Measurements from ENCODE around the gene SSR1.

Gene SSR1

DNA sequence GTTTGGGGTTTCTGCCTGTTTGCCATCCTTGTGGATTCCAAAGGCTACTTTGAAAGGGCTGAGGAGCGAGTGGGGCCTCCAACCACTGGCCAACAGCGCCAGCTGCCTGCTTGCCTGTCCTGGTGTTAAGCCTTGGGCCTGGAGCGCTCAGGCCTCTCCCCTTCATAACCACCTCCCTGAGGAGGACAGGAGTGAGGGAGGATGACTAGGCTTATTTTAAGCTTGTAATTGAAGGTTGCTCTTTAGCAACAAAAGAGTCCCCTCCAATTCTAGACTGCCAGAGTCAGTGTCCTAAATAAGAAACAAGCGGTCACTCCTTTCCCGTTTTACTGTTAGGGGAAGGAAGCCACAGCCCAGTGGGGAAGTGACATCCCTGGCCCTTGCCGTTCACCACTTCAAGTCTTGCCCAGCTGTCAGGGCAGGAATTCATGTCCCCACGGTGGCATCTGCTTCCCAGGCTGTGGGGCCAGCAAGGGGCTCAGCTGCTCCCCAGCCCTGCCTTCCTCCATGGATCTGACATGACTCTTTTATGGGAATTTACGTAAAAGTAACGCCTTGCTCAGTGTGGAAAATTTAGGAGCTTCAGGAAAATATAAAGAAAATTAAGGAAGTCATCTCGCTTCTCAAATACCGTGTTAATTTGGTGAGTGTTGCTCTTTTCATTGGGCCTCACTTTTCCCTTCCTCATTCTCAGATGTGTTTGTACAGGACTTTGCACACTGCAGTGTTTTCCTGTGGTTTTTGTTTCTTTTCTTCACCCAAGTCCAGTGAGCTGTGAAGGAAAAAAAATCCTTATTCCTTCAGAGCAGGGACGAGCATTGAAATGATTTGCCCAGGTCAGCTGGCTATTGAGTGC is 57.8 kb downstream of the SSR1 start:
- no peak for DNase-seq

- no peak for DNase-seq
Measured at GRCh38 chr6:7252390-7252789, 60.6 kb downstream of the SSR1 start.

DNA sequence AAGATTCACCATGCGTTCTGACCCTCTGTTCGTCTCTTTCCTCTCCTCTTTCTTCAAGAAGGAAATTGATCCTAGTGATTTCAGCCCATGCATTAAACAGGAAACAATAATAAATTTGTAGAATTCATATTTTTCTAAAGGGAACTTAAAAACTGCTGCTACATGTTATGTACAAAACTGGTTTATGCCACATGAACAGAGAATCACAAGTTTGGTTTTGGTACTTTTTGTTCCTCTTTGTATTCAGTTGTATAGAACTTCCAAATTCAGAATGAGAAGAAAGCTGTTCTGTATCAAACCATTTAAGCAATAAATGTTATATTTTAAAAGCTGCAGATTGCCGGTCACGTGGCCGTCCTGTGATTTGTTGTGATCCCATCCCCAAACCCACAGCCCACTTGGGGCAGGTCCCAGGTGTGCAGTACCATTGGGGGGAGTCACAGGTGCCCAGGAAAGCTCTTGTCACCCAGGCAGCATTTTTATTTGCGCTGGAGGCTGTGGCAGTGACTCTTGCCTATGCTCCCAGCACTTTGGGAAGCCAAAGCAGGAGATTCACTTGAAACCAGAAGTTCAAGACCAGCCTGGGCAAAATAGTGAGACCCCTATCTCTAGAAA is 61.2 kb downstream of the SSR1 start:
- DNase-seq = no peak

DNA sequence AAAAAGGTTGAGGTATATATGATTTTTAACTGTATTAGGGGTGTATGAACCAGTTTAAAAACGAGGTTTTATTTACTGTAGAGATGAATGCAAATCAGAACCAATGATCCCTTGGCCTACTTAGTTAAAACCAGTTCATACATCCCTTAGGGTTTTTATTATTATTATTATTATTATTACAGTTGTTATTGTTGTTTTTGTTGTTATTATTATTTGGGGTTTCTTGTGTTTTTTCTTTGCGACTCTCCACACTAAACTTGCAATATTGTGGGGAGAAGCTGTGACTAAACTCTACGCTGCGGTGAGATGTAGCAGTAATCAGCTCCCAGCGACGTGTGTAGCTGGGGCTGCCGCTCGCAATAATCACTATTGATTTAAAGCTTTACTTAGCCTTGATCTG is 62.2 kb downstream of the SSR1 start:
- DNase-seq = no peak

DNA sequence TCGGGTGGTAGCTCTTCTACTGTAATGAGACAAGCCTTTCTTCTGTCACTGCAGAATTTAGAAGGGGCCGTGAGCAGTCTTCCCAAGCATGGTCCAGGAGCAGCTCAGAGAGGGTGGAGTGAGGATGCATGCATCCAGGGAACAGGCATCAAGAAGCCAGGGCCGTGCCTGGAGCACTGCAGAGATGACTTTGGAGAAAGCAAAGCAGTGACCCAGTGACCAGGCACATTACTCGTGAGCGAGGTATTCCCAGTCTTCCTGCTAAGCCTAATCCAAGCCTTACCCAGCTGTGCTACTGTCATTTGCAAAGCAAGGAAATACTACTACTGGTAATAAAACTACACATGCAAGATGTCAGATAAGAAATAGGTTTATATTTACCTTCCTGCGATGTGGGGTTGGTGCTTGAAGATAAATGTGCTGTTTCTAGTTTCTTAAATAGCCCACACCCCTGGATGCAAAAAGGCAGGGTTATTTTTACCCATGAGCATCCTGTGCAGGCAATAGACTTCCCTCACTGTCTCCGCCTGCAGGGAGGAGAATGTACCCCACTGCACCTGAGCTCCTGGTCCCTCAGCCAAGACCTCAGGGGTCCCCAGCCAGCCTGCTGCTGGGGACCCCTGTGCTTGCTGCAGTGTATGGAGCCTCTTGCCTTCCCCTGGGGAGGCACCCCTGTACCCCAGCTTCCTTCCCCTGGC is 62.9 kb downstream of the SSR1 start:
- DNase-seq = no peak

GRCh38 chr6:7249391-7249790 is 63.6 kb downstream of the SSR1 start:
- DNase-seq = no peak

- no peak for DNase-seq
Measured at GRCh38 chr6:7247828-7248227, 65.2 kb downstream of the SSR1 start.

DNA sequence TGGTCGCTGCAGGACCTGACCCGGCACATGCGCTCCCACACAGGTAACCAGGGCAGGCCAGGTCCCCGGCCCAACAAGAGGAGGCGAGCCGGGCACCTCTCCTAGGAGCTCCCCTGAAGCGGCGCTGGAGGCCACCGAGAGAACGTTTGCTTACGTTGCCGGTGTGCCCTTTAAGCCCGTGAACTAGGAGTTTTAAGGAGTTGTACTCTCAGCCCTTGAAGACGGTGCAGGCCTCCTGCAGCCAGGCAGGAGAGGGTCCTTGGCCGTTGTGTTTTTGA is 65.9 kb downstream of the SSR1 start:
- no peak for DNase-seq

GRCh38 chr6:7246401-7247178 is 66.4 kb downstream of the SSR1 start:
- DNase-seq = no peak

DNA sequence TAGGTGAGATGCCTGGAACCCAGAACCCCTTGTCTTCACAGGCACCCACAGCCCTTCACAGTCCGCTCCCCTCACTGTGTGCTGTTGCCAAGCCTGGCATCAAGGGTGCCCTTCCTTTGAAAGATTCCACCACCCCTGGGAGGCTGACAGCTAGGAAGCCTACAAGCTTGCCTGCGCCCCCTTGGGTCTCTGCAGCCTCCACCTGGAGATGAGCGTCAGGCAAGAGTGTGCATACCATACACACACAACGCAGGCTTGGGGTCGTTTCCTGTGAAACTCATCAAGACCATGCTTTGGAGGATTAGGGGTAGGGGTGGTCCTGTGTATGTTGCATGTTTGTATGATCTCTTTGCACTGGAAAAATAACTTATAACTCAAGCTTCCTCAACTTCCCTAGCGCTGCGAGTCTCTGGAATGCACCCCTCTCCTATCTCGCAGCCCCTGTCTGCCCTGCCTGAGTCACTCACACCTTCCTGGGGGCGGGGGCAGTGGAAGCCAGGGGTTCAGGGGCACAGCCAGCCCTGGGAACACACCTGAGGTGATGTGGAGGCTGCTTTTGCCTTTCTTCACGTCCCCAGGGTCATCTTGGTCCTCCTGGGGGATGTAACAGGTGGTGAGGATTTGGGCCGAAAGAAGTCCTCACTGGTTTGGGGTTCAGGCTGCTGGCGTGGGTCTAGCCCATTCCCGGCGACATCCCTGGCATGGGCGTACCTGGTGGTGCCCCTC is 67.2 kb downstream of the SSR1 start:
- DNase-seq = no peak

DNA sequence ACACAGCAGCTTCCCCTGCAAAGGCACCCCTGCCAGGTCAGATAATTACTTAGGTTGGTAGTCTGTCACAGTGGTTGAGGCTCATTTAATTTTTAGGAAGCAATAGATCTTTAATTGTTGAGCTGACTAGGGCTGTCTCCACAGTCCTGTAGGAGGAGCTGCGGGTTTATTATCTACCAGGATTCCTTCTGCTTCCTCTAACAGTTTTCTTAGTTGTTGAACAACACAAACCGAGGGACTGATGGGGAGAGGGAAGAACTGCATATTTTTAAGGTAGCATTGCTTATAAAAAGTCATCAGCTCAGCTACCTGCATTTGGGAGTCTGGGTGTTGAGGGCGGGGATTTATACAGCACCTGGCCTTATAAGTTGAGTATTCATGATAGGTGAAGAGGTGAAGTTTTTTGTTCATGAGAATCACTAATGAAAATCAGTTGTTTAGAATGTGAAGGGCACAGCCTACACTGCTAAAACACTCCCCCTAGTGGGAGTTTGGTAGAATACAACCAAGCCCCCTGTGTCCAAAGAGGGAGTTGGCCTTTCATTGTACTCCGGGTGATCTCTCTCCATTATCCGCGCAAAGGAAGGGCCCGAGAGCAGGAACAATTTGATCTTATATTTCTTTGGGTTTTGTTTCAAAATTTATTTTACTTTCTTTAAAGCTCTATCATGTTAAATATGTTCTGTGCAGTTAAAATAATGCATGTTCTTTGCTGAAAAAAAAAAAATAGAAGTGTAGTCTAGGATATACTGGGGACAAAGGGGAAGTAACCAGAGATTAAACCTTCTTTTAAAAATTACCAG is 69.6 kb downstream of the SSR1 start:
- peak; percentile 78 for DNase-seq

DNA sequence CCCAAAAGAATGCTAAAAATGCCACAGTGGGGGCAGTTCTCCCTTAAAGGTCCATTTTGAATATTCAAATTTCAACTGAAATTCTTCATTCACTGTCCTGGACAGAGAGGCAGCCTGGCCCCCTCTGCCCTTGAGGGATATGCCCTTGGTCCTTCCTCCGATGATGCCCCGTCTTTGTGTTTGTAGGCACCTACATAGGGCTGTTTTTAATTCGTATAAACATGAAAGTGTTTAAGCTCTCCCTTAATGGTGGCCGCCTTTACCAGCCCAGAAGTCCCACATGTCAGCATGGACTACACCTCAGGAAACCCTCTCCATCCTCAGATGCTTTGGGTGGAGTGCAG is 70.2 kb downstream of the SSR1 start:
- no peak for DNase-seq

- no peak for DNase-seq
Measured at GRCh38 chr6:7241709-7242645, 71.0 kb downstream of the SSR1 start.

DNA sequence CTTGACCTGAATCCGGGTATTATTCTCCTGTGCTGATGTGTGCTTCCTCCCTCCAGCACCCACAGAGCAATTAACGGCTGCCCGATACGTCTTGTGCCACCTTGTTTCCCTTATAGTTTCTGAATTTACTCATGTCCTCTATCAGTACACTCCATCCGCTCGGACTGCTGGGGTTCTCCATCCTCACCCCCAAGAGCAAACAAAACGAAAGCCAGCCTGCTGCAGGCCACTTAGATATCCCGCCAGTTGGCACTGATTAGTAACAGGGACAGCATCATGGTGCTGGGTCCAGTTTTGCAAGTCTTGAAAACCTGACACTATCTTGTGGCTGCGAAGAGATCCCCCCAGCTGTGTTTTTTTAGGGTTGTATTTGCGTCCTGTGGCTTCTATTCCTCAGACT is 71.8 kb downstream of the SSR1 start:
- no peak for DNase-seq

- DNase-seq = no peak
Measured at GRCh38 chr6:7240351-7240750, 72.6 kb downstream of the SSR1 start.

- DNase-seq = no peak
Measured at GRCh38 chr6:7239590-7239948, 73.4 kb downstream of the SSR1 start.

DNA sequence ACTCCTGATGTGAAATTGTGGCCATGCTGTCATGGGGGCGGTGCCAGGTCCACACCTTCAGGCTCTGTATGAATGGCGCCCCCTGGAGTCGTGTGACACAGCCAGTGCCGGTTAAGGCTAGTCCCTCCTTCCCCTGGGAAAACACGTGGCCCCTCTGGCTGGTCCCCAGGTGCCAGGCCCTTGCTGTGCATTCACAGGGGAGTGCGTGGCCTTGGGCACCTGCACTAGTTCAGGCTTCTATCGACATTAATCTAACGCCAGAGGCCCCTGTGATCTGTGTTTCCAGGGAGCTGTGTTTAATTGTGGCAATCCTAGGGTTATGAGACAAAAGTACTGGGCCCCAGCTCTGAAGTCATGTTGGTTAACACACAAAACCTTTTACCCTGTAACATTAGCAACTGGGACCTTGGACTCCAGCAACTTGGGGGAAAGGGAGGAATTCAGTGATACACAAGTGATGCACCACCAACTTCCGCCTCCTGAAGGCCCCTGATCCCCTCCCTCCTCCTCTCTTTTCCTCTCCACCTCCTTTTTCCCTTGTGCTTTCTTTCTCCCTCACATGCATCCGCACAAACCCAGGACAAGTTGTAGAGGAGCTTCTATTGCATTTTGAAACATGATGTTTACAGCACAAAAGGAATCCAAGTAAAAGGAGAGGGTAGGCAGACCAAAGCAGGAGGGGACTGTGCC is 74.0 kb downstream of the SSR1 start:
- peak; percentile 78 for DNase-seq

- no peak for DNase-seq
Measured at GRCh38 chr6:7238526-7238899, 74.5 kb downstream of the SSR1 start.

DNA sequence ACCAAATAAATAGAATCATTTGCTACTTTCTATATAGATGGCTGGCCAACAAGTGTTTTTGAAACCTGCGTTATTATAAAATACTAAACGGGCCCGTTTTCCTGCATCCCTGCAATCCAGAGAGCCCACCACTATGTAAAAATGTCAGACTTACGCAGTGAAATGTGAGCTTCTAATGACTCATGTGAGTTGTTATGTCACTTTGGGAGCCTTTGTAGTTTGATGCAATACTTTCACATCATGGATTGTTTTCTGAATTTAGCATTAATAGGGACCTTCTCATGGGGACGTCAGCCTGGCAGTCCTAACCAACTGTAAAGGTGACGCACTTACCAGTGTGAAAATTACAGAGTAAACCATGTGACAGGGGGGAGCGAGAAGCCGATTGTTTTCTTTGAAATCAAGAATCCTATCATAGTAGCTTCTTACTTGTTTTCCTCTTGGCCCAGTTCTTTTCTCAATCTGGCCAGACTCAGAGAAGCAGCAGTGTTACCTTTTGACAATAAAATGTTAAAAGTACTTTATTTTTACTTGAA is 75.3 kb downstream of the SSR1 start:
- no peak for DNase-seq

Data from retina (tissue), 1 donor.